ENCODE data around the gene SDCBP2. TPM values are rescaled to one million over a fixed set of nuclear protein-coding genes. Genes with fewer than 3 reads are reported as not detected.

SDCBP2 gene
- polyA plus RNA-seq, 1 of the 3 experiments (the other 2 are of a cell fraction): 3.0 TPM

- no peaks in the 10 kb centered on the region for H3K27me3 ChIP-seq (ENCODE audit: insufficient read depth)
- no peak overlapping the region for H3K4me2 ChIP-seq
- H2AFZ ChIP-seq (ENCODE audit: low read depth): no peak overlapping the region
- 80% methylated on average over 13 of the region's 13 CpGs for WGBS (ENCODE audit: low lambda C conversion rate)
- TF ChIP-seq SIN3A (IDR thresholded peaks at IDR 0.05; ENCODE audit: borderline replicate concordance, low read depth, low read length): no peak
- TF ChIP-seq RFX5 (IDR thresholded peaks at IDR 0.05; ENCODE audit: low read length): no peak
- no peak for TF ChIP-seq GATA2 (CRISPR knock-in tag; IDR thresholded peaks at IDR 0.05)
- no peak for TF ChIP-seq POLR2AphosphoS5 (IDR thresholded peaks at IDR 0.05; ENCODE audit: low read depth, low read length)
- no peak for TF ChIP-seq YY1 (IDR thresholded peaks at IDR 0.05; ENCODE audit: low read depth)
- no peak for TF ChIP-seq CHD2 (IDR thresholded peaks at IDR 0.05; ENCODE audit: low read length, partially characterized antibody)
- TF ChIP-seq PBX3 (IDR thresholded peaks at IDR 0.05): no peak
- no peak for TF ChIP-seq IRF3 (IDR thresholded peaks at IDR 0.05; ENCODE audit: low read depth, low read length)
- TF ChIP-seq CTCF (IDR thresholded peaks at IDR 0.05): no peak
- TF ChIP-seq RXRA (IDR thresholded peaks at IDR 0.05; ENCODE audit: borderline replicate concordance, low read depth): no peak
- TF ChIP-seq ZBTB33 (IDR thresholded peaks at IDR 0.05; ENCODE audit: borderline replicate concordance, low read depth): no peak
- peaks cover 0 to 7% of the 10 kb centered on the region in 2 experiments for H3K36me3 ChIP-seq (replicated peaks in 1 of 2; ENCODE audit: control insufficient read depth in 1 of 2, insufficient read depth in 2 of 2, low read length in 1 of 2)
- DNase-seq: no peak
- CTCF ChIA-PET: interaction anchor here (1.5 kb wide), 1 partner anchor 130 kb away, joined by 9 read pairs; no protein-coding TSS in a partner anchor
- H3F3A ChIP-seq (replicated peaks; ENCODE audit: insufficient read depth): no peaks in the 10 kb centered on the region
- no peaks in the 10 kb centered on the region for H3K9me2 ChIP-seq
- POLR2A ChIA-PET: no interaction called here
- H3K4me1 ChIP-seq (ENCODE audit: control insufficient read depth in 1 of 2, insufficient read depth in 2 of 2, low read depth in 1 of 2, low read length in 1 of 2): no peaks in the 10 kb centered on the region
- H3K4me3 ChIP-seq (ENCODE audit: low read depth in 2 of 2, low read length in 1 of 2): no peak overlapping the region
- no peak overlapping the region for H3K27ac ChIP-seq (ENCODE audit: low read depth in 2 of 2, low read length in 1 of 2)
- no peaks in the 10 kb centered on the region for H3K9me3 ChIP-seq
- H4K20me1 ChIP-seq (ENCODE audit: insufficient read depth): no peaks in the 10 kb centered on the region
- no peak overlapping the region for H3K9ac ChIP-seq
- no peaks in the 10 kb centered on the region for H3K79me2 ChIP-seq (ENCODE audit: insufficient read depth)
Observed at GRCh38 chr20:1307571-1307971, 21.4 kb downstream of the SDCBP2 start.
